T follicular helper cell (primary cell): ENCODE measurements around the gene SIRPG.
"Not testable (repeated sequence)": the region's sequence is repeated elsewhere in the genome, so short reads cannot be mapped to it uniquely, and the experiment has no call there.

Experiments used
- DNase-seq: peaks from one replicate; pipeline ENCODE4 v3.0.0-alpha.2; 2020; ENCODE audit warnings: low read depth

SIRPG gene

DNA sequence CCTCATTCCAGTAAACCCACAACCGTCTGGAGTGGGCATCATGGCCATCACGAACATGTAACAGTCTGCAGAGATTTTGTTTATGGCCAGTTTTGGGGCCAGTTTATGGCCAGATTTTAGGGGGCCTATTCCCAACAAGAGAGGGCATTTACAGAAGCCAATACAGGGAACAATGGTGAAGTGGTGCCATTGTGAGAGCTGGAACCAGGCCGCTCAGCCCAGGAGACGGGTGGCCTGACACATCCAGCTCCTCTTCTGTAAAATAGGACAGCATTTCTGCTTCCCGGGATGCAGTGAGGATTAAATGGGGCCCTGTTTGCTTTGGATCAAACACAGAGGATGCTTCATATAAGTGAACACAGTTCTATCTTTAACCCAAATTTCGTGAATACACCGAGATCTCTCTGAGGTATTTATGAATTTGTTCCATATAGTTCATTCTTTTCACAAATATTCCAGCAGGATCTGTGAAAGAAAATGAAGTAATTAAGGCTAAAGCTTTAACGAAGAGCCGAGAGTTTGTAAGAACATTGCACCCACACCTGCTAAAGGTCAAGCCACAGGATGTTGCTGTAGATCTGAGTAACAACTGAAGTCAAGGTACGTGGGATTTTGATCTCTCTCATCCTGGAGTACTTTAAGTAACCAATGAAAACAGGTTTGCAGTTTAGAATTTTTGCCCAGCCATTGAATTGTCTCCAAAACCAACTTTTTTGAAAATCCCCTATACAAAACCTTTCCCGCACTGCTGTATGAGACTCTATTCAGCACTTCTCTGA, 14.5 kb upstream of the SIRPG start:
- DNase-seq, result no peak

DNA sequence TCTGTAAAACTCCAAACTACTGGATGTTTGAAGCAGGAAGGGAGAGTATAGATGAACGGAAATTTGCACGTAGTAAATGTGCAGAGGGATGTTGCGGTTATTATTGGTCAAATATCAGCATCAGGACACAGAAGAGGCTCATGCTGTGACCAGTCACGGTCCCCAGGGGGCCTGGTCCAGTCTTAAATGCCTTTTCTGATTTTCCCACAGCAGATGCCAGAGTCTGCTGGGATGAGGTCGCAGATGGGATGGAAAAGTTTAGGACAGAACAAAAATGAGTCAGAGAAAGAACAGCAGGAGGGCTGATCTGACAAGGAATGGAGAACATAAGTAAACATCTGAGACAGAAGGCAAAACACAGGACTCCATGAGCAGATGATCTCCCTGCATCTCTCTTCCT, 11.7 kb upstream of the SIRPG start:
- no peak for DNase-seq

- no peak for DNase-seq
Observed at GRCh38 chr20:1667502-1668085, 10.0 kb upstream of the SIRPG start.

GRCh38 chr20:1666802-1667201, 9.2 kb upstream of the SIRPG start:
- DNase-seq, result no peak

GRCh38 chr20:1665345-1665744, 7.8 kb upstream of the SIRPG start:
- DNase-seq, result no peak

GRCh38 chr20:1664911-1665310, 7.3 kb upstream of the SIRPG start:
- peak; percentile 47 for DNase-seq

DNA sequence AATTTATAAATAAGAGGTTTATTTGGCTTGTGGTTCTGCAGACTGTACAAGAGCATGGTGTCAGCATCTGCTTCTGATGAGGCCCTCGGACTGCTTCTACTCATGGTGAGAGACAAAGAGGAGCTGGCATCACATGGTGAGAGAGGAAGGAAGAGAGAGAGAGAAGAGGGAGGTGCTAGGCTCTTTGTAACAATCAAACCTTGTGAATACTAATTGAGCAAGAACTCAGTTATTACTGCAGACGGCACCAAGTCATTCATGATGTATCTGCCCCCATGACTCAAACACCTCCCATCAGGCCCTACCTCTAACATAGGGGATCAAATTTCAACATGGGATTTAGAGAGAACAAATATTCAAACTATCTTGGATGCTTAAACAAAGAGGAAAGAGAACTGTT, 6.3 kb upstream of the SIRPG start:
- DNase-seq, result no peak

- no peak for DNase-seq
Observed at GRCh38 chr20:1661542-1662299, 4.1 kb upstream of the SIRPG start.

DNA sequence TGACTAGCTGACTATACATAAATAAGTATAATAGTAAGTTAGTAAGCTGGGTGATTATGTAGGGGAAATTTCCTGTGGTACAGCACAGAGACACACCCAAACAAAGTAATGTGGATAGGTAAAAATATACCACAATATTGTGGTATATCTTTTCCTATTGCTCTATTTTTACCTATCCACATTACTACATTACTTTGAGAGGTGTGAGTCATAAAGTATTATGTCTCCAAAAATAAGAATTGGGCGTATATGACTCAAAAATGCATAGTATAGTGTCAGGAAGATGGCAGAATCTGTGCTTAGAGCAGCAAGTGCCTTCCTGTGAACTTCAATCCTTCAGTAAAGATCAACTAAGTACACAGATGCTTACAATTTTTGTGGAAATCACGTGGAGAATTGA, 2.7 kb upstream of the SIRPG start:
- no peak for DNase-seq

- DNase-seq, result no peak
Observed at GRCh38 chr20:1656844-1657243, 735 bp downstream of the SIRPG start.

- DNase-seq, result no peak
Observed at GRCh38 chr20:1654996-1655395, 2.6 kb downstream of the SIRPG start.

DNA sequence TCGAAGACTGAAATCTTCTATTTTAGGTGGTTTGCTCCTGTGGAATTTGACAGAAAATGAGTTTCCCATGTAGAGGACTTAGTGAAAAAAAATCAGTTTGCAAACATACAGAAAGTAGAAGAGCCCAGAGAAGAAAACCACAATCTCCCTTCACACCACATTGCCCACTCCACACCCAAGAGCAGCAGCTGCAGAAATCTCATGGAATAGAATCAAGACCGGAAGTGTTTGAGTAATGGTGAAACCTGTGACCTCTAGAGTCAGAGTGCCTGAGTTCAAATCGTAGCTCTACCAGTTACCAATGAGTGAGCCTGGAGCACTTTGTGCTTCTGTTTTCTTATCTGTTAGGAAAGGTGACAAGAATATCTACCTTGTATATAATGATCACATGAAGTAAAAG, 4.6 kb downstream of the SIRPG start:
- DNase-seq, result no peak

DNA sequence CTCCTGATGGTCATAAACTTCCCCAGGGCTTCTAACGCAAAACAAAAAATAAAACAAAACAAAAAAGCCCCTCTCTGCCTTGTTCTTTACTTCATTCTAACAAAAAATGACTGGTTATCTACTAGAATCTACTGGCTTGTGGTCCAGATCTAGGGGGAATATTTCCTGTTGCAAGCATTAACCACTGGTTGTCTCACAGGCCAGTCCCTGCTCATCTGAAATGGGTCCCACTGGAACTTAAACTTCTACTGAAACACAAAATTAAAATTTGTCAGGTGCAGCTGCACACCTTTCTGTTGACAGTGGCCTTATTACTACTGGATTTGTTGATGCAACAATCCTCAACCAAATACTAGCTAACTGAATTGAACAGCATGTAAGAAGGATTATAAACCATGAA, 5.5 kb downstream of the SIRPG start:
- DNase-seq, result no peak

- DNase-seq, result no peak
Observed at GRCh38 chr20:1651268-1652058, 6.1 kb downstream of the SIRPG start.

DNA sequence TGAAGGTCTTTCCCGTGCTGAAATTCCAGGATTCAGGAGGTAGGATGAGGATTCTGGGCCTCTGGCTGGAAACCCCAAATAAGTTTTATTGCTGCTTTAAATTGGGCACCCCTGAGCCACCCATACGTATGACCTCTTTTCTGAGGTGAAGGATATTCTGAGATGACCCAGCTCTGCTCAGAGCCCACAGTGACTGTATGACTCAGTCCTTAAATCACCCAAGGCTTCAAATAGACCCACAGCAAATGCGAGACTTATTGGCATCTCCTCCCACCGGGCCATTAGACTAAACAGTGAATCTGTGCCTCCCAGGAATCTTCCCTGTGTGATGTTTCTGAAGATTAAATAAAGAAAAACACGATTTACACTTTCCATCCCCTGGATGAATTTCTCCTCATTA, 9.5 kb downstream of the SIRPG start:
- DNase-seq, result no peak

- DNase-seq, result no peak
Observed at GRCh38 chr20:1646975-1647431, 10.6 kb downstream of the SIRPG start.

- no peak for DNase-seq
Observed at GRCh38 chr20:1644101-1644962, 13.2 kb downstream of the SIRPG start.

DNA sequence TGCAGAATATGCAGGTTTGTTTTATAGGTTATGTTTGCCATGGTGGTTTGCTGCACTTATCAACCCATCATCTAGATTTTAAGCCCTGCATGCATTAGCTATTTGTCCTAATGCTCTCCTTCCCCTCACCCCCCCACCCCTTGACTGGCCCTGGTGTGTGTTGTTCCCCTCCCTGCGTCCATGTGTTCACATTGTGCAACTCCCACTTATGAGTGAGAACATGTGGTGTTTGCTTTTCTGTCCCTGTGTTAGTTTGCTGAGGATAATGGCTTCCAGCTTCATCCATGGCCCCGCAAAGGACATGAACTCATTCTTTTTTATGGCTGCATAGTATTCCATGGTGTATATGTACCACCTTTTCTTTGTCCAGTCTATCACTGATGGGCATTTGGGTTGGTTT, 18.9 kb downstream of the SIRPG start:
- not testable (repeated sequence) for DNase-seq

DNA sequence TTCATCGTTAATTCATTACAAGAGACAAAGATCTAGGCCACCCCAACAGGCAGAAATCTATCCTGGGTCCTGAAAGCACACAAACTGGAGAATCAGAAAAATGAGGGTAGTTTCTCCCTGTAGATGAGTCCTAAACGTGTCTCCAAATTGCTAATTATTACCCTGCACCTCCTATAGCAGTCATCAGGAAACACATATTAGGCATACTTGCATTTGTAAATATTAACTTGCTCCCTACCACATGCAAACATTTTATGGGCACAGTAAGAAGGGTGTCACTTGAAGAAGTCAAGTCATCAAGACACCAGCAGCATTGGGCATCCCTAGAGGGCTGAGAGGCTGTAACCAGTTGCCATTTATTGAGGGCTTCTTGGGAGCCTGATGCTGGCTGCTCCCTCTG, 19.8 kb downstream of the SIRPG start:
- DNase-seq, result no peak

GRCh38 chr20:1637226-1637625, 20.4 kb downstream of the SIRPG start:
- DNase-seq, result no peak

GRCh38 chr20:1636621-1637020, 21.0 kb downstream of the SIRPG start:
- DNase-seq, result no peak
